A673 (cell line): Measurements from ENCODE around the gene TP53. TPM values are rescaled to one million over a fixed set of nuclear protein-coding genes. Genes with fewer than 3 reads are reported as not detected.
"Not testable (repeated sequence)": the region's sequence is repeated elsewhere in the genome, so short reads cannot be mapped to it uniquely, and the experiment has no call there.

Experiments used
- BruUV-seq: library from RNA; stranded (reverse); fragments of 400-500 nt; replicated peaks from 2 replicates; lab custom pipeline; 2021; lab: Mats Ljungman, UMichigan
- CTCF ChIA-PET: fragments of 300-600 bp; sonication (Branson Sonifier 250); formaldehyde crosslinking; loops from one replicate; lab custom pipeline; 2022; ENCODE audit warnings: antibody characterized with exemption; lab: Charles Lee
- POLR2A ChIA-PET: fragments of 300-600 bp; sonication (Branson Sonifier 250); formaldehyde crosslinking; loops from one replicate; lab custom pipeline; 2022; ENCODE audit warnings: antibody characterized with exemption; ENCODE audit not compliant: low non-redundant PET; lab: Charles Lee
- DNase-seq: peaks from one replicate; pipeline ENCODE4 v3.0.0-alpha.2; 2015; ENCODE audit warnings: low spot score
- H3K27ac ChIP-seq: fragments of 200-600 bp; sonication (generic); 2 replicates; pipeline ENCODE4 v1.5.1; 2016; ENCODE audit warnings: mixed run types, low read depth, mild to moderate bottlenecking, mixed read lengths, antibody characterized with exemption, low read length; ENCODE audit not compliant: poor library complexity, severe bottlenecking
- H3K27me3 ChIP-seq: fragments of 200-600 bp; sonication (generic); replicated peaks from 2 replicates; pipeline ENCODE4 v1.6.1; 2017; ENCODE audit warnings: mixed run types, low read depth, mild to moderate bottlenecking, mixed read lengths, antibody characterized with exemption, low read length; ENCODE audit not compliant: insufficient read depth, poor library complexity
- H3K36me3 ChIP-seq: fragments of 200-600 bp; sonication (generic); 2 replicates; pipeline ENCODE4 v1.6.1; 2016; ENCODE audit warnings: mixed run types, mild to moderate bottlenecking, mixed read lengths, antibody characterized with exemption, low read length; ENCODE audit not compliant: insufficient read depth, poor library complexity, severe bottlenecking
- H3K4me1 ChIP-seq: fragments of 200-600 bp; sonication (generic); 2 replicates; pipeline ENCODE4 v1.6.1; 2017; ENCODE audit warnings: mixed run types, mild to moderate bottlenecking, mixed read lengths, antibody characterized with exemption, low read length; ENCODE audit not compliant: insufficient read depth, poor library complexity, severe bottlenecking
- H3K4me3 ChIP-seq: fragments of 200-600 bp; sonication (generic); 2 replicates; pipeline ENCODE4 v1.5.1; 2016; ENCODE audit warnings: low read depth, mixed run types, mild to moderate bottlenecking, mixed read lengths, low read length; ENCODE audit not compliant: poor library complexity, severe bottlenecking
- H3K9me3 ChIP-seq: fragments of 200-600 bp; sonication (generic); 2 replicates; pipeline ENCODE4 v1.6.1; 2016; ENCODE audit warnings: mixed run types, low read depth, mild to moderate bottlenecking, mixed read lengths, antibody characterized with exemption, low read length; ENCODE audit not compliant: poor library complexity, severe bottlenecking
- CTCF ChIP-seq: fragments of 300-800, 200-600 bp; sonication (generic); conservative IDR thresholded peaks from 2 replicates; pipeline ENCODE4 v1.5.1; 2017; ENCODE audit warnings: low read depth, mild to moderate bottlenecking, antibody characterized with exemption, low read length, moderate library complexity, mixed read lengths
- EZH2 ChIP-seq: fragments of 200-600 bp; sonication (generic); IDR thresholded peaks from 2 replicates; pipeline ENCODE4 v1.6.1; 2017; ENCODE audit warnings: borderline replicate concordance, low read depth, mild to moderate bottlenecking, mixed read lengths, antibody characterized with exemption, low read length; ENCODE audit not compliant: poor library complexity, severe bottlenecking
- intact Hi-C: fragments of 100-400 bp; cut with micrococcal nuclease; formaldehyde crosslinking; loops from one replicate; pipeline ENCODE4 v1.10.0; 2022; ENCODE audit not compliant: unreplicated experiment
- total RNA-seq: library from RNA; stranded (reverse); gene quantifications from 2 replicates; pipeline ENCODE4 v1.2.3, GENCODE V29; 2021

Gene TP53
- total RNA-seq, 1 experiment from 2014 or later: 34.8 TPM

GRCh38 chr17:7644775-7645174, 42.5 kb downstream of the TP53 start:
- Histone ChIP-seq H3K27me3 (no peaks in the 10 kb centered on the region), H3K27ac (no peak overlapping the region), H3K4me1 (no peaks in the 10 kb centered on the region), H3K4me3 (no peak overlapping the region), H3K36me3 (no peaks in the 10 kb centered on the region), H3K9me3 (no peaks in the 10 kb centered on the region)
- BruUV-seq: no TSS peak
- no peak for DNase-seq
- POLR2A ChIA-PET: no interaction called here
- intact Hi-C loops: no loop called here
- TF ChIP-seq CTCF: no peak
- no peak for TF ChIP-seq EZH2
- CTCF ChIA-PET: no interaction called here

GRCh38 chr17:7641635-7642034, 45.7 kb downstream of the TP53 start:
- H3K4me1 ChIP-seq, CTCF ChIA-PET, H3K27ac ChIP-seq, DNase-seq, H3K4me3 ChIP-seq, BruUV-seq, intact Hi-C loops, POLR2A ChIA-PET, H3K36me3 ChIP-seq, H3K27me3 ChIP-seq, H3K9me3 ChIP-seq: not testable (repeated sequence)

- no peaks in the 10 kb centered on the region for H3K4me1 ChIP-seq
- no peak overlapping the region for H3K27ac ChIP-seq
- ChIA-PET CTCF (no interaction called here), POLR2A (no interaction called here)
- no peaks in the 10 kb centered on the region for H3K36me3 ChIP-seq
- intact Hi-C loops: no loop called here
- no peaks in the 10 kb centered on the region for H3K27me3 ChIP-seq
- TF ChIP-seq CTCF (no peak), EZH2 (no peak)
- BruUV-seq: no TSS peak
- DNase-seq: no peak
- H3K9me3 ChIP-seq: no peaks in the 10 kb centered on the region
- H3K4me3 ChIP-seq: no peak overlapping the region
Measured at GRCh38 chr17:7640783-7641182, 46.5 kb downstream of the TP53 start.

- H3K9me3 ChIP-seq: no peaks in the 10 kb centered on the region
- no peak overlapping the region for H3K27ac ChIP-seq
- no peak for DNase-seq
- H3K36me3 ChIP-seq: no peaks in the 10 kb centered on the region
- no TSS peak for BruUV-seq
- H3K4me1 ChIP-seq: no peaks in the 10 kb centered on the region
- ChIA-PET POLR2A (no interaction called here), CTCF (interaction anchor here (0.5 kb wide), 1 partner anchor 103 kb away, joined by 3 read pairs; no protein-coding TSS in a partner anchor)
- no peak overlapping the region for H3K4me3 ChIP-seq
- H3K27me3 ChIP-seq: no peaks in the 10 kb centered on the region
- TF ChIP-seq EZH2: no peak
- intact Hi-C loops: no loop called here
Measured at GRCh38 chr17:7636163-7636562, 51.1 kb downstream of the TP53 start.
